Measurements from ENCODE around the gene ERBB2. TPM values are rescaled to one million over a fixed set of nuclear protein-coding genes. Genes with fewer than 3 reads are reported as not detected.

The ERBB2 gene
- total and polyA plus RNA-seq, 4 donors = 32.2 to 130 (median 79.5) TPM

DNA sequence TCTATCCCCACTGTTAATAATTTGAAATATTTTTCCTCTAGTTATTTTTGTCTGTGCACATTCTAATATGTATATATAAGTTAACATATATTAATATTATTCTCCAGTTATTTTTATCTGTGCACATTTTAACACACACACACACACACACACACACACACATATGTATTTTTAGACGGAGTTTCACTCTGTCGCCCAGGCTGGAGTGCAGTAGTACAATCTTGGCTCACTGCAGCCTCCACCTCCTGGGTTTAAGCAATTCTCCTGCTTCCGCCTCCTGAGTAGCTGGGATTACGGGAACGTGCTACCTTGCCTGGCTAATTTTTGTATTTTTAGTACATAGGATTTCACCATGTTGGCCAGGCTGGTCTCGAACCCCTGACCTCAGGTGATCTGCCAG is 17.8 kb downstream of the ERBB2 start:
- no peak for DNase-seq
- Histone ChIP-seq H3K27me3 (ENCODE audit: control insufficient read depth in 3 of 3, insufficient read depth in 3 of 3, low read length in 2 of 3) (no peaks in the 10 kb centered on the region), H3K36me3 (ENCODE audit: control insufficient read depth in 4 of 4, insufficient read depth in 4 of 4, low read length in 4 of 4) (peaks cover 12 to 37% (median 30%) of the 10 kb centered on the region in 4 donors), H3K4me3 (no peak overlapping the region), H3K9ac (ENCODE audit: insufficient read depth in 1 of 2, low read length in 2 of 2) (no peak overlapping the region), H3K9me3 (ENCODE audit: control insufficient read depth in 4 of 4, insufficient read depth in 3 of 4, low read length in 3 of 4) (no peaks in the 10 kb centered on the region), H3K27ac (ENCODE audit: low read depth in 1 of 2, low read length in 1 of 2) (no peak overlapping the region), H3K4me1 (ENCODE audit: control insufficient read depth in 5 of 5, insufficient read depth in 5 of 5, low read length in 5 of 5) (no peaks in the 10 kb centered on the region)
- WGBS, 2 donors = 89 to 93% methylated on average over 6 of the region's 6 CpGs
- TF ChIP-seq, protein P1, sequence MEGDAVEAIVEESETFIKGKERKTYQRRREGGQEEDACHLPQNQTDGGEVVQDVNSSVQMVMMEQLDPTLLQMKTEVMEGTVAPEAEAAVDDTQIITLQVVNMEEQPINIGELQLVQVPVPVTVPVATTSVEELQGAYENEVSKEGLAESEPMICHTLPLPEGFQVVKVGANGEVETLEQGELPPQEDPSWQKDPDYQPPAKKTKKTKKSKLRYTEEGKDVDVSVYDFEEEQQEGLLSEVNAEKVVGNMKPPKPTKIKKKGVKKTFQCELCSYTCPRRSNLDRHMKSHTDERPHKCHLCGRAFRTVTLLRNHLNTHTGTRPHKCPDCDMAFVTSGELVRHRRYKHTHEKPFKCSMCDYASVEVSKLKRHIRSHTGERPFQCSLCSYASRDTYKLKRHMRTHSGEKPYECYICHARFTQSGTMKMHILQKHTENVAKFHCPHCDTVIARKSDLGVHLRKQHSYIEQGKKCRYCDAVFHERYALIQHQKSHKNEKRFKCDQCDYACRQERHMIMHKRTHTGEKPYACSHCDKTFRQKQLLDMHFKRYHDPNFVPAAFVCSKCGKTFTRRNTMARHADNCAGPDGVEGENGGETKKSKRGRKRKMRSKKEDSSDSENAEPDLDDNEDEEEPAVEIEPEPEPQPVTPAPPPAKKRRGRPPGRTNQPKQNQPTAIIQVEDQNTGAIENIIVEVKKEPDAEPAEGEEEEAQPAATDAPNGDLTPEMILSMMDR (IDR thresholded peaks at IDR 0.05; ENCODE audit: control extremely low read depth, extremely low read depth) = no peak
- no peak for ATAC-seq (ENCODE audit: insufficient read depth, low FRiP score)

- no peak overlapping the region for H3K9ac ChIP-seq (ENCODE audit: insufficient read depth in 1 of 2, low read length in 2 of 2)
- H3K9me3 ChIP-seq (ENCODE audit: control insufficient read depth in 4 of 4, insufficient read depth in 3 of 4, low read length in 3 of 4) = no peaks in the 10 kb centered on the region
- peaks cover 12 to 43% (median 32%) of the 10 kb centered on the region in 4 donors for H3K36me3 ChIP-seq (ENCODE audit: control insufficient read depth in 4 of 4, insufficient read depth in 4 of 4, low read length in 4 of 4)
- TF ChIP-seq, protein P1 (IDR thresholded peaks at IDR 0.05; ENCODE audit: control extremely low read depth, extremely low read depth) = no peak
- 81 to 93% methylated on average over 7 of the region's 7 CpGs for WGBS, 2 donors
- no peak overlapping the region for H3K27ac ChIP-seq (ENCODE audit: low read depth in 1 of 2, low read length in 1 of 2)
- DNase-seq (no peak), ATAC-seq (ENCODE audit: insufficient read depth, low FRiP score) (no peak)
- H3K4me3 ChIP-seq = no peak overlapping the region
- H3K4me1 ChIP-seq (ENCODE audit: control insufficient read depth in 5 of 5, insufficient read depth in 5 of 5, low read length in 5 of 5) = no peaks in the 10 kb centered on the region
- no peaks in the 10 kb centered on the region for H3K27me3 ChIP-seq (ENCODE audit: control insufficient read depth in 3 of 3, insufficient read depth in 3 of 3, low read length in 2 of 3)
Measured at GRCh38 chr17:39719563-39720355, 19.9 kb downstream of the ERBB2 start.

- 93 to 94% methylated on average over 6 of the region's 6 CpGs for WGBS, 2 donors
- DNase-seq = no peak
- H3K9ac ChIP-seq (ENCODE audit: insufficient read depth in 1 of 2, low read length in 2 of 2) = no peak overlapping the region
- no peaks in the 10 kb centered on the region for H3K9me3 ChIP-seq (ENCODE audit: control insufficient read depth in 4 of 4, insufficient read depth in 3 of 4, low read length in 3 of 4)
- no peak overlapping the region for H3K4me3 ChIP-seq
- peaks cover 6 to 33% (median 29%) of the 10 kb centered on the region in 4 donors for H3K36me3 ChIP-seq (ENCODE audit: control insufficient read depth in 4 of 4, insufficient read depth in 4 of 4, low read length in 4 of 4)
- no peak for ATAC-seq (ENCODE audit: insufficient read depth, low FRiP score)
- H3K27ac ChIP-seq (ENCODE audit: low read depth in 1 of 2, low read length in 1 of 2) = no peak overlapping the region
- no peaks in the 10 kb centered on the region for H3K27me3 ChIP-seq (ENCODE audit: control insufficient read depth in 3 of 3, insufficient read depth in 3 of 3, low read length in 2 of 3)
- no peaks in the 10 kb centered on the region for H3K4me1 ChIP-seq (ENCODE audit: control insufficient read depth in 5 of 5, insufficient read depth in 5 of 5, low read length in 5 of 5)
- TF ChIP-seq, protein P1 (IDR thresholded peaks at IDR 0.05; ENCODE audit: control extremely low read depth, extremely low read depth) = no peak
Measured at GRCh38 chr17:39722104-39722503, 22.2 kb downstream of the ERBB2 start.

All from lung (tissue), 12 donors.